GM18870 (cell line): ENCODE results near the gene MYO1A.
"Not testable (repeated sequence)": the region's sequence is repeated elsewhere in the genome, so short reads cannot be mapped to it uniquely, and the experiment has no call there.

ENCODE experiments used
- ATAC-seq: cut with Tn5 transposase; IDR thresholded peaks from one replicate; pipeline ENCODE4 v1.9.1; 2021; ENCODE audit warnings: moderate library complexity; ENCODE audit not compliant: unreplicated experiment

The MYO1A gene

GRCh38 chr12:56996793-56997545 lies 53.0 kb downstream of the MYO1A start:
- ATAC-seq: no peak

GRCh38 chr12:56995930-56996496 lies 53.9 kb downstream of the MYO1A start:
- no peak for ATAC-seq

- no peak for ATAC-seq
These were observed 54.6 kb downstream of the MYO1A start for GRCh38 chr12:56995201-56995929.

GRCh38 chr12:56994231-56994746 lies 55.6 kb downstream of the MYO1A start:
- no peak for ATAC-seq

GRCh38 chr12:56993346-56993745 lies 56.6 kb downstream of the MYO1A start:
- ATAC-seq: no peak

GRCh38 chr12:56991319-56992246 lies 58.3 kb downstream of the MYO1A start:
- ATAC-seq: no peak

GRCh38 chr12:56990648-56991318 lies 59.1 kb downstream of the MYO1A start:
- ATAC-seq: no peak

GRCh38 chr12:56989861-56990610 lies 59.9 kb downstream of the MYO1A start:
- no peak for ATAC-seq

GRCh38 chr12:56988207-56988739 lies 61.7 kb downstream of the MYO1A start:
- no peak for ATAC-seq

GRCh38 chr12:56987551-56988053 lies 62.3 kb downstream of the MYO1A start:
- no peak for ATAC-seq

- no peak for ATAC-seq
These were observed 62.9 kb downstream of the MYO1A start for GRCh38 chr12:56987011-56987410.

- ATAC-seq: not testable (repeated sequence)
These were observed 64.2 kb downstream of the MYO1A start for GRCh38 chr12:56985714-56986113.

GRCh38 chr12:56983386-56983785 lies 66.5 kb downstream of the MYO1A start:
- ATAC-seq: no peak

GRCh38 chr12:56982578-56983236 lies 67.2 kb downstream of the MYO1A start:
- ATAC-seq: not testable (repeated sequence)

- ATAC-seq: no peak
These were observed 68.9 kb downstream of the MYO1A start for GRCh38 chr12:56980941-56981530.

GRCh38 chr12:56980268-56980667 lies 69.7 kb downstream of the MYO1A start:
- ATAC-seq: no peak

- ATAC-seq: no peak
These were observed 70.3 kb downstream of the MYO1A start for GRCh38 chr12:56979628-56980027.
